ENCODE measurements around the gene OIP5.
"Not testable (repeated sequence)": the region's sequence is repeated elsewhere in the genome, so short reads cannot be mapped to it uniquely, and the experiment has no call there.

Gene OIP5

DNA sequence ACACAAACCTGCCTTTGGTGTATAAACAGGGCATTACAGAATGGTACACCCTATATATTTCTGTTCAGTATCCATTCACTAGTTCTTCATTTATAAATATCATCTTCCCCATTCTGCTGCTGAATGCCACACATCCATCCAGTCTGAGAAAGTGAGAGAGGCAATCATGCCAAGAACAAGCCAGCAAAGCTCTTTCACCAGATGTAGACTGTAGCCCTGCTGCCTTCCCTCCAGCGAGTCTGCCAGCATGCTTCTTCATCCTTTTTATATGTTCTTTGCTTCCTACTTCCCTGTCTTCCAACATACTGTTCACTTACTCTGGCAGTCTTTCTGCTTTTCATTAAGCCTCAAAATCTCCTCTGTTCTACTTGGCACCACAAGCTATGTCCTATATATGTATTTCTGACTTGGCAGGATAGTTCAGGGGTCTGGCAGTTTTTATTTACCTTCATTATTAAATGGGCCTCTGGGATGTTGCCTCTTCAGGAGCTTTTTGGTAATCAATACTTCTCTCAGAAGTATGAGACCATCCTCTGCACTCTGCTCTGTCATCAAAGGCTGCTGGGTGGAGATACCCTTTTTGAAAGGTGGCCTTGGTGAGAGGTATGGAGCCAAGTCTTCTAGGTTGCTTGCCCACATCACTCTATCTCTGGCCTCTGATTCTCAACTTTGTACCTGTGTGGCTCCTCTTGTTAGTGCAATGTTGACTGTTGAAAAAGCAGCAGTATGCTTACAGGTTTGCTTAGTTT lies 52.7 kb downstream of the OIP5 start:
- in situ Hi-C loops (cut with HindIII; ENCODE audit: low sequenced_read_pairs) = no loop called here
- DNase-seq (ENCODE audit: low read depth) = no peak
- TF ChIP-seq, protein P1, sequence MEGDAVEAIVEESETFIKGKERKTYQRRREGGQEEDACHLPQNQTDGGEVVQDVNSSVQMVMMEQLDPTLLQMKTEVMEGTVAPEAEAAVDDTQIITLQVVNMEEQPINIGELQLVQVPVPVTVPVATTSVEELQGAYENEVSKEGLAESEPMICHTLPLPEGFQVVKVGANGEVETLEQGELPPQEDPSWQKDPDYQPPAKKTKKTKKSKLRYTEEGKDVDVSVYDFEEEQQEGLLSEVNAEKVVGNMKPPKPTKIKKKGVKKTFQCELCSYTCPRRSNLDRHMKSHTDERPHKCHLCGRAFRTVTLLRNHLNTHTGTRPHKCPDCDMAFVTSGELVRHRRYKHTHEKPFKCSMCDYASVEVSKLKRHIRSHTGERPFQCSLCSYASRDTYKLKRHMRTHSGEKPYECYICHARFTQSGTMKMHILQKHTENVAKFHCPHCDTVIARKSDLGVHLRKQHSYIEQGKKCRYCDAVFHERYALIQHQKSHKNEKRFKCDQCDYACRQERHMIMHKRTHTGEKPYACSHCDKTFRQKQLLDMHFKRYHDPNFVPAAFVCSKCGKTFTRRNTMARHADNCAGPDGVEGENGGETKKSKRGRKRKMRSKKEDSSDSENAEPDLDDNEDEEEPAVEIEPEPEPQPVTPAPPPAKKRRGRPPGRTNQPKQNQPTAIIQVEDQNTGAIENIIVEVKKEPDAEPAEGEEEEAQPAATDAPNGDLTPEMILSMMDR (IDR thresholded peaks at IDR 0.05; ENCODE audit: low read depth, low read length, missing control alignments) = no peak
- H3K4me3 ChIP-seq (ENCODE audit: low read depth, low read length) = no peak overlapping the region

DNA sequence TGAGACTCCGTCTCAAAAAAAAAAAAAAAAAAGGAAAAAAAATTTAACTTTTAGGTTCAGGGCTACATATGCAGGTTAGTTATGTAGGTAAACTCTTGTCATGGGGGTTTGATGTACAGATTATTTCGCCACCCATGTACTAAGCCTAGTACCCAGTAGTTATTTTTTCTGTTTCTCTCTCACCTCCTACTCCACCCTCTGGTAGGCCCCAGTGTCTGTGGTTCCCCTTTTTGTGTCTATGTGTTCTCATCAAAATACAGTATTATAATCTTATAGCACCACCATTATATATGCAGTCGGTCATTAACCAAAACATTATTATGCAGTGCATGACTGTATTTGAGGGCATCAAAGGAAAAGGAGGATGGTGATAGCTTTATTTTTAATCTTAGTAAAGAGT lies 54.1 kb downstream of the OIP5 start:
- TF ChIP-seq, protein P1 (IDR thresholded peaks at IDR 0.05; ENCODE audit: low read depth, low read length, missing control alignments) = no peak
- in situ Hi-C loops (cut with HindIII; ENCODE audit: low sequenced_read_pairs) = no loop called here
- no peak overlapping the region for H3K4me3 ChIP-seq (ENCODE audit: low read depth, low read length)
- DNase-seq (ENCODE audit: low read depth) = no peak

DNA sequence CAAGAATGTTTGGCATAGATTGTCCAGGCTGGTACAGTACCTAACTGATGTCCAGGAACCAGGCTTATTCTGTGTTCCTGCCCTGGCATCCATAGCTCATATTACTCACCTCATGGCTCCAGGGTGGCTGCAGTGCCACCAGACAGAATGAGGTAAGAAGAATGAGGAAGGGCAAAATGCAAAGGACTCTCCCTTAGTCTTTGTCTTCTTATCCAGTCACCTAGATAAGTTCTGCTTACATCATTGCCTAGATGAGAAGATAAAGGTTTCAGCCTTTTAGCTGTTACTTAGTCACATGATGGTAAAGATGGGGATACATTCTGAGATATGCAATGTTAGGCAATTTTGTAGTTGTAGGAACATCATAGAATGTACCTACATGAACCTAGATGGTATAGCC lies 55.6 kb downstream of the OIP5 start:
- in situ Hi-C loops (cut with HindIII; ENCODE audit: low sequenced_read_pairs) = no loop called here
- TF ChIP-seq, protein P1 (IDR thresholded peaks at IDR 0.05; ENCODE audit: low read depth, low read length, missing control alignments) = no peak
- DNase-seq (ENCODE audit: low read depth) = no peak
- no peak overlapping the region for H3K4me3 ChIP-seq (ENCODE audit: low read depth, low read length)

GRCh38 chr15:41269887-41270286 lies 62.5 kb downstream of the OIP5 start:
- in situ Hi-C loops (cut with HindIII; ENCODE audit: low sequenced_read_pairs) = no loop called here
- DNase-seq (ENCODE audit: low read depth) = no peak

GRCh38 chr15:41263891-41264351 lies 68.5 kb downstream of the OIP5 start:
- TF ChIP-seq, protein P1 (IDR thresholded peaks at IDR 0.05; ENCODE audit: low read depth, low read length, missing control alignments) = no peak
- no peak for DNase-seq (ENCODE audit: low read depth)
- H3K4me3 ChIP-seq (ENCODE audit: low read depth, low read length) = no peak overlapping the region
- in situ Hi-C loops (cut with HindIII; ENCODE audit: low sequenced_read_pairs) = no loop called here

More at GRCh38 chr15:41269887-41270286, 62.5 kb downstream of the OIP5 start:
- TF ChIP-seq, protein P1 (IDR thresholded peaks at IDR 0.05; ENCODE audit: low read depth, low read length, missing control alignments) = no peak
- no peak overlapping the region for H3K4me3 ChIP-seq (ENCODE audit: low read depth, low read length)

DNA sequence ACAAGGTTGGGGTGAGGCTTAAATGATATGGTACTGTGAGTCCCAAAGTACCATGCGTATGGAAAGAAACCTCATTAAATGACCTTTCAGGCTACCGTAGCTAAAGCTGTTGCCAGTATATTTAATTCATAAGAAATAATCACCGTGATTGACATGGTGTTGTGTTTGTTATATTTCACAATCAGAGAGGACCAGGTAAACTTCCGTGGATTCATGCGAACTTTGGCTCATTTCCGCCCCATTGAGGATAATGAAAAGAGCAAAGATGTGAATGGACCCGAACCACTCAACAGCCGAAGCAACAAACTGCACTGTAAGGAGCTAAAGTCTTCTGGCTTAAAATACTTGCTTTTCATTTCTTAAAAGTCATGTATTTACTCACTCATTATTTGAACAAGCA lies 69.8 kb downstream of the OIP5 start:
- no peak for DNase-seq (ENCODE audit: low read depth)
- TF ChIP-seq, protein P1 (IDR thresholded peaks at IDR 0.05; ENCODE audit: low read depth, low read length, missing control alignments) = no peak
- in situ Hi-C loops (cut with HindIII; ENCODE audit: low sequenced_read_pairs) = no loop called here
- H3K4me3 ChIP-seq (ENCODE audit: low read depth, low read length) = no peak overlapping the region

DNA sequence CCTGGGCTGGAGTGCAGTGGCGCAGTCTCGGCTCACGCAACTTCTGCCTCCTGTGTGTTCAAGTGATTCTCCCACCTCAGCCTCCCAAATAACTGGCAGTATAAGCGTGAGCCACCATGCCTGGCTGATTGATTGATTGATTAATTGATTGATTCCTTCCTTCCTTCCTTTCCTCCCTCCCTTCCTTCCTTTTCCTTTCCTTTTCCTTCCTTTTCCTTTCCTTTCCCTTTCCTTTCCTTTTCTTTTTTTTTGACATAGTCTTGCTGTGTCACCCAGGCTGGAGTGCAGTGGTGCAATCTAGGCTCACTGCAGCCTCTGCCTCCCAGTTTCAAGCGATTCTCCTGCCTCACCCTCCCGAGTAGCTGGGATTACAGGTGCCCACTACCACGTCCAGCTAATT lies 71.5 kb downstream of the OIP5 start:
- in situ Hi-C loops (cut with HindIII; ENCODE audit: low sequenced_read_pairs); DNase-seq (ENCODE audit: low read depth); H3K4me3 ChIP-seq (ENCODE audit: low read depth, low read length): not testable (repeated sequence)
